ENCODE data around the gene PSPN.
A peak's percentile ranks its signal among the peaks of the same experiment; 100 is the strongest.

PSPN gene

GRCh38 chr19:6413291-6413690 is 37.6 kb upstream of the PSPN start:
- H4K8ac ChIP-seq (ENCODE audit: low read depth, low read length) = no peak overlapping the region
- no peak overlapping the region for H3K27ac ChIP-seq (ENCODE audit: low read depth, low read length)
- H3K4me1 ChIP-seq (ENCODE audit: control insufficient read depth in 1 of 2, insufficient read depth in 2 of 2, low read length in 2 of 2) = no peaks in the 10 kb centered on the region
- no peak overlapping the region for H3K9ac ChIP-seq (ENCODE audit: low read length)
- no peak overlapping the region for H3K14ac ChIP-seq (ENCODE audit: low read length)
- no peak overlapping the region for H2BK5ac ChIP-seq (ENCODE audit: low read depth, low read length, poor library complexity)
- H2BK12ac ChIP-seq (ENCODE audit: low read length) = no peak overlapping the region
- H2AFZ ChIP-seq (ENCODE audit: insufficient read depth, low read length, poor library complexity) = no peak overlapping the region
- no peak overlapping the region for H3K18ac ChIP-seq (ENCODE audit: low read length)
- H3K23ac ChIP-seq (ENCODE audit: low read length) = no peak overlapping the region
- H3K9me3 ChIP-seq (ENCODE audit: insufficient read depth, low read depth, low read length) = peaks cover 1% of the 10 kb centered on the region
- H3K79me2 ChIP-seq (ENCODE audit: control insufficient read depth, insufficient read depth, low read length, poor library complexity) = no peaks in the 10 kb centered on the region
- H2BK120ac ChIP-seq (ENCODE audit: insufficient read depth, low read length, poor library complexity) = no peak overlapping the region
- no peak overlapping the region for H4K12ac ChIP-seq (ENCODE audit: low read depth, low read length)
- no peak overlapping the region for H3K4me3 ChIP-seq (ENCODE audit: low read depth, low read length)
- no peaks in the 10 kb centered on the region for H3K79me1 ChIP-seq (ENCODE audit: low read length)
- no peaks in the 10 kb centered on the region for H3K27me3 ChIP-seq (ENCODE audit: insufficient read depth, low read length)
- WGBS (ENCODE audit: extremely low coverage, insufficient coverage, insufficient read length) = no CpG with 5 or more reads among the region's 10 CpGs
- no peak for DNase-seq
- peaks cover 45 to 49% of the 10 kb centered on the region in 2 experiments for H3K36me3 ChIP-seq (ENCODE audit: control insufficient read depth in 1 of 2, insufficient read depth in 2 of 2, low read length in 2 of 2)
- no peak overlapping the region for H3K4ac ChIP-seq (ENCODE audit: low read depth, low read length)
- no peak overlapping the region for H3K4me2 ChIP-seq (ENCODE audit: low read length)
- no peak overlapping the region for H4K91ac ChIP-seq (ENCODE audit: low read depth, low read length)
- no peak overlapping the region for H2AK5ac ChIP-seq (ENCODE audit: low read length)

DNA sequence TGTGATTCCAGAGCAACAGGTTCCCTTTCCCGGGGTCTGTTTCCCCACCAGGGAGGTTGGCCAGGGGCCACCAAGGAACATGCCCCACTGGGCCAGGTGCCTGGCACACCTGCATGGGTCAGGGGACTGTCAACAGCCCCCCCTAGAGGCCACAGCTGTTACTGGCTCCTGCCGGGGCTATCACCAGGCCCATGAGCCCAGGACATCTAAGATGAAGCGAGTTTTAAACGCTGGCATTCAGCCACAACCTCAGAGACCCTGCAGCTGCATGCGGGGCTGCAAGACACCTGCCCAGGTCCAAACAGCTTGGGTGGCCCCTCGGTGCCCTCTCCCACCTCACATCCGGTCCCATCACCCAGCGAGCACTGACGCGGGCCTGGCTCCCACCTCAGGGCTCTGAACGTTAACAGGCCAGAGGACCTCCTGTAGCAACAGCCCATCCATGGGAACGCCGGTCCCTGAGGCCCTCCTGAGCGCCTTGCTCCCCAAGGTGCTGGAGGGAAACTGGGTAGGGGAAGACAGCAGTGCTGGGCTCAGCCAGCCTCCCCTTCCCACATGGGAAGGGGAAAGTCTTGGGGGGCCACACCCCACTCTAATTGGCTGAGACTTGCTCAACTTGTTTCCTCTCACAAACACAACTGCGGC is 36.8 kb upstream of the PSPN start:
- DNase-seq = peak; percentile 46 to 71
- Histone ChIP-seq H3K27me3 (ENCODE audit: insufficient read depth, low read length) (no peaks in the 10 kb centered on the region), H2AK5ac (ENCODE audit: low read length) (no peak overlapping the region), H3K79me2 (ENCODE audit: control insufficient read depth, insufficient read depth, low read length, poor library complexity) (no peaks in the 10 kb centered on the region), H2BK5ac (ENCODE audit: low read depth, low read length, poor library complexity) (no peak overlapping the region), H3K4me1 (ENCODE audit: control insufficient read depth in 1 of 2, insufficient read depth in 2 of 2, low read length in 2 of 2) (no peaks in the 10 kb centered on the region), H3K4me3 (ENCODE audit: low read depth, low read length) (no peak overlapping the region), H3K14ac (ENCODE audit: low read length) (no peak overlapping the region), H2BK120ac (ENCODE audit: insufficient read depth, low read length, poor library complexity) (no peak overlapping the region), H2AFZ (ENCODE audit: insufficient read depth, low read length, poor library complexity) (no peak overlapping the region), H3K9me3 (ENCODE audit: insufficient read depth, low read depth, low read length) (peaks cover 1% of the 10 kb centered on the region), H3K4ac (ENCODE audit: low read depth, low read length) (no peak overlapping the region), H2BK12ac (ENCODE audit: low read length) (no peak overlapping the region), H3K23ac (ENCODE audit: low read length) (no peak overlapping the region), H4K8ac (ENCODE audit: low read depth, low read length) (no peak overlapping the region), H4K91ac (ENCODE audit: low read depth, low read length) (no peak overlapping the region), H3K79me1 (ENCODE audit: low read length) (no peaks in the 10 kb centered on the region), H3K18ac (ENCODE audit: low read length) (no peak overlapping the region), H3K36me3 (ENCODE audit: control insufficient read depth in 1 of 2, insufficient read depth in 2 of 2, low read length in 2 of 2) (peaks cover 38 to 42% of the 10 kb centered on the region in 2 experiments), H3K9ac (ENCODE audit: low read length) (no peak overlapping the region), H3K27ac (ENCODE audit: low read depth, low read length) (no peak overlapping the region), H3K4me2 (ENCODE audit: low read length) (no peak overlapping the region), H4K12ac (ENCODE audit: low read depth, low read length) (no peak overlapping the region)
- no CpG with 5 or more reads among the region's 15 CpGs for WGBS (ENCODE audit: extremely low coverage, insufficient coverage, insufficient read length)

DNA sequence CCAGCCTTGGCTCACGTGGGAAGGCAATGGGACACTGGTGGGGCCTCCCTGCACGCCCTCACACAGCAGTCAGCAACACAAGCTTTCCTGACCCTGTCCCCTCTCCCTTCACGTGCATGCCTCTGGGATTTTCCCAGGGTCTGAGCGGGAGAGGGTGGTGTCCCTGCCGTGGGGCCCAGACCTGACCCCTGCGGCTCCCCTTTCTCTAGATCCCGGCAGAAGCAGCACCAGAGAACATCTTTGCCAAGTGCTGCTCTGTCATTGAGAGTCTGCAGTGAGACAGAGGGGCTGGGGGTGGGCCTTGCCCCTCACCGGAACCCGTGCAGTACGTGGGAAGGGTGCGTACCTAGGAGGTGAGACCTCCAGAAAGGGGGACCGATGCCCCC is 36.3 kb upstream of the PSPN start:
- no CpG with 5 or more reads among the region's 12 CpGs for WGBS (ENCODE audit: extremely low coverage, insufficient coverage, insufficient read length)

GRCh38 chr19:6409346-6409745 is 33.6 kb upstream of the PSPN start:
- Histone ChIP-seq H3K9me3 (ENCODE audit: insufficient read depth, low read depth, low read length) (peaks cover 1% of the 10 kb centered on the region), H3K9ac (ENCODE audit: low read length) (no peak overlapping the region), H3K4me3 (ENCODE audit: low read depth, low read length) (no peak overlapping the region), H3K14ac (ENCODE audit: low read length) (no peak overlapping the region), H3K79me2 (ENCODE audit: control insufficient read depth, insufficient read depth, low read length, poor library complexity) (no peaks in the 10 kb centered on the region), H2AFZ (ENCODE audit: insufficient read depth, low read length, poor library complexity) (no peak overlapping the region), H3K79me1 (ENCODE audit: low read length) (no peaks in the 10 kb centered on the region), H3K4me2 (ENCODE audit: low read length) (no peak overlapping the region), H2BK12ac (ENCODE audit: low read length) (no peak overlapping the region), H2AK5ac (ENCODE audit: low read length) (no peak overlapping the region), H4K91ac (ENCODE audit: low read depth, low read length) (no peak overlapping the region), H4K12ac (ENCODE audit: low read depth, low read length) (no peak overlapping the region), H3K4me1 (ENCODE audit: control insufficient read depth in 1 of 2, insufficient read depth in 2 of 2, low read length in 2 of 2) (no peaks in the 10 kb centered on the region), H3K18ac (ENCODE audit: low read length) (no peak overlapping the region), H2BK120ac (ENCODE audit: insufficient read depth, low read length, poor library complexity) (no peak overlapping the region), H4K8ac (ENCODE audit: low read depth, low read length) (no peak overlapping the region), H3K4ac (ENCODE audit: low read depth, low read length) (no peak overlapping the region), H2BK5ac (ENCODE audit: low read depth, low read length, poor library complexity) (no peak overlapping the region), H3K36me3 (ENCODE audit: control insufficient read depth in 1 of 2, insufficient read depth in 2 of 2, low read length in 2 of 2) (peaks cover 7 to 10% of the 10 kb centered on the region in 2 experiments), H3K23ac (ENCODE audit: low read length) (no peak overlapping the region), H3K27ac (ENCODE audit: low read depth, low read length) (no peak overlapping the region), H3K27me3 (ENCODE audit: insufficient read depth, low read length) (no peaks in the 10 kb centered on the region)
- no peak for DNase-seq
- WGBS (ENCODE audit: extremely low coverage, insufficient coverage, insufficient read length) = no CpG with 5 or more reads among the region's 6 CpGs

More for the DNA sequence above, 36.3 kb upstream of the PSPN start:
- no peak overlapping the region for H3K9ac ChIP-seq (ENCODE audit: low read length)
- H2BK5ac ChIP-seq (ENCODE audit: low read depth, low read length, poor library complexity) = no peak overlapping the region
- DNase-seq = no peak
- H3K18ac ChIP-seq (ENCODE audit: low read length) = no peak overlapping the region
- no peak overlapping the region for H3K4ac ChIP-seq (ENCODE audit: low read depth, low read length)
- no peak overlapping the region for H2AK5ac ChIP-seq (ENCODE audit: low read length)
- H3K79me1 ChIP-seq (ENCODE audit: low read length) = no peaks in the 10 kb centered on the region
- no peak overlapping the region for H2AFZ ChIP-seq (ENCODE audit: insufficient read depth, low read length, poor library complexity)
- no peaks in the 10 kb centered on the region for H3K27me3 ChIP-seq (ENCODE audit: insufficient read depth, low read length)
- H4K12ac ChIP-seq (ENCODE audit: low read depth, low read length) = no peak overlapping the region
- H3K79me2 ChIP-seq (ENCODE audit: control insufficient read depth, insufficient read depth, low read length, poor library complexity) = no peaks in the 10 kb centered on the region
- no peak overlapping the region for H4K91ac ChIP-seq (ENCODE audit: low read depth, low read length)
- H3K27ac ChIP-seq (ENCODE audit: low read depth, low read length) = no peak overlapping the region
- H2BK120ac ChIP-seq (ENCODE audit: insufficient read depth, low read length, poor library complexity) = no peak overlapping the region
- no peak overlapping the region for H2BK12ac ChIP-seq (ENCODE audit: low read length)
- H4K8ac ChIP-seq (ENCODE audit: low read depth, low read length) = no peak overlapping the region
- H3K36me3 ChIP-seq (ENCODE audit: control insufficient read depth in 1 of 2, insufficient read depth in 2 of 2, low read length in 2 of 2) = peaks cover 33 to 37% of the 10 kb centered on the region in 2 experiments
- no peak overlapping the region for H3K14ac ChIP-seq (ENCODE audit: low read length)
- no peak overlapping the region for H3K4me3 ChIP-seq (ENCODE audit: low read depth, low read length)
- no peaks in the 10 kb centered on the region for H3K4me1 ChIP-seq (ENCODE audit: control insufficient read depth in 1 of 2, insufficient read depth in 2 of 2, low read length in 2 of 2)
- H3K23ac ChIP-seq (ENCODE audit: low read length) = no peak overlapping the region
- H3K4me2 ChIP-seq (ENCODE audit: low read length) = no peak overlapping the region
- H3K9me3 ChIP-seq (ENCODE audit: insufficient read depth, low read depth, low read length) = peaks cover 1% of the 10 kb centered on the region
